SK-N-DZ (cell line): Measurements from ENCODE around the gene MAGEA6.
"Not testable (repeated sequence)": the region's sequence is repeated elsewhere in the genome, so short reads cannot be mapped to it uniquely, and the experiment has no call there.

Experiments used
- DNase-seq: peaks from one replicate; pipeline ENCODE4 v3.0.0-alpha.2; 2015; ENCODE audit warnings: low spot score

Gene MAGEA6

GRCh38 chrX:152734143-152734858 is 35.2 kb downstream of the MAGEA6 start:
- DNase-seq, result not testable (repeated sequence)

GRCh38 chrX:152733261-152733975 is 36.1 kb downstream of the MAGEA6 start, which contains the start of the genes CSAG1 and MAGEA12:
Gene CSAG1 (minus strand): TSS chrX:152733721. CDS start chrX:152732460, 1,261 bp downstream.
Gene MAGEA12 (plus strand): TSS chrX:152733757. CDS start chrX:152736162, 2,405 bp downstream.
- peak; percentile 69 for DNase-seq

- DNase-seq, result no peak
Observed at GRCh38 chrX:152725409-152725808, 44.1 kb downstream of the MAGEA6 start.
